ENCODE data around the gene UBA7.
"Not testable (repeated sequence)": the region's sequence is repeated elsewhere in the genome, so short reads cannot be mapped to it uniquely, and the experiment has no call there.

Gene UBA7, protein sequence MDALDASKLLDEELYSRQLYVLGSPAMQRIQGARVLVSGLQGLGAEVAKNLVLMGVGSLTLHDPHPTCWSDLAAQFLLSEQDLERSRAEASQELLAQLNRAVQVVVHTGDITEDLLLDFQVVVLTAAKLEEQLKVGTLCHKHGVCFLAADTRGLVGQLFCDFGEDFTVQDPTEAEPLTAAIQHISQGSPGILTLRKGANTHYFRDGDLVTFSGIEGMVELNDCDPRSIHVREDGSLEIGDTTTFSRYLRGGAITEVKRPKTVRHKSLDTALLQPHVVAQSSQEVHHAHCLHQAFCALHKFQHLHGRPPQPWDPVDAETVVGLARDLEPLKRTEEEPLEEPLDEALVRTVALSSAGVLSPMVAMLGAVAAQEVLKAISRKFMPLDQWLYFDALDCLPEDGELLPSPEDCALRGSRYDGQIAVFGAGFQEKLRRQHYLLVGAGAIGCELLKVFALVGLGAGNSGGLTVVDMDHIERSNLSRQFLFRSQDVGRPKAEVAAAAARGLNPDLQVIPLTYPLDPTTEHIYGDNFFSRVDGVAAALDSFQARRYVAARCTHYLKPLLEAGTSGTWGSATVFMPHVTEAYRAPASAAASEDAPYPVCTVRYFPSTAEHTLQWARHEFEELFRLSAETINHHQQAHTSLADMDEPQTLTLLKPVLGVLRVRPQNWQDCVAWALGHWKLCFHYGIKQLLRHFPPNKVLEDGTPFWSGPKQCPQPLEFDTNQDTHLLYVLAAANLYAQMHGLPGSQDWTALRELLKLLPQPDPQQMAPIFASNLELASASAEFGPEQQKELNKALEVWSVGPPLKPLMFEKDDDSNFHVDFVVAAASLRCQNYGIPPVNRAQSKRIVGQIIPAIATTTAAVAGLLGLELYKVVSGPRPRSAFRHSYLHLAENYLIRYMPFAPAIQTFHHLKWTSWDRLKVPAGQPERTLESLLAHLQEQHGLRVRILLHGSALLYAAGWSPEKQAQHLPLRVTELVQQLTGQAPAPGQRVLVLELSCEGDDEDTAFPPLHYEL

GRCh38 chr3:49813497-49814174, at the start of gene UBA7:
UBA7 (minus strand) TSS chr3:49813953; CDS start chr3:49813787, 166 bp downstream.
- peak; percentile 9 for DNase-seq (ENCODE audit: low spot score)

DNA sequence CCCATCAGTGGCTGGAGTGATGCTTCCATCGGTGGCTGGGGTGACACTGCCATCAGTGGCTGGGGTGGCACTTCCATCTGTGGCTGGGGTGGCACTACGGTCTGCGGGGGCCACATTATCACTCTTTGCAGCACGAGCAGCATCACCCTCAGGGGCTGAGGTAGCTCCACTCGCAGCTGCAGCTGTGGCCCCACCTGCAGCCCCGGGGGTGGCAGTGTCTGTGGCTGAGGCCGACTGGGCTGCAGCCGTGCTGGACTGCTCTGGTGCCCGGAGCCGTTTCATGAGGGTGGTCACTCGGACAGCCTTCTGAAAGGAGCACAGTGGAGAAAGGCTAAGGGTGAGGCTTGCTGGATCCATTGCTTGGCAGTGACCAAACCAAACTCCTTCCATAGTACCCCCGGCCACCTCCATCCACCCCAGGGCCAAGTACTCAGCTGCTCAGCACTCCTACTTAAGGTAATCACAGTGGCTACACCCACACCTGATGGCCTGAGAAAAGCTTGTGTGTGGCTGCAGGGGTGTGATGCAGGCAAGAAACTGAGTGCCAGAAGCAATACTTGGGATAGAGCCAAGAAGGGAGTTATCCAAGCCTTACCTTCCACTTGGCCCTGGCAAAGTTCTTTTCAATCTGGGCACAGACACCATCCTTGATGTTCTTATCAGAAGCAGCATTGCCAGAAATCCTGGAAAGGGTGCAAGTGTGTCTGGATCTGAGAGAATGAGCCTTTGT, 46.0 kb upstream of the UBA7 start:
- no peak for DNase-seq (ENCODE audit: low spot score)

- peak; percentile 96 for DNase-seq (ENCODE audit: low spot score)
Measured at GRCh38 chr3:49856181-49857005, 42.6 kb upstream of the UBA7 start, which contains the start of gene TRAIP. TRAIP (minus strand) TSS chr3:49856564; CDS start chr3:49856453, 111 bp downstream.

DNA sequence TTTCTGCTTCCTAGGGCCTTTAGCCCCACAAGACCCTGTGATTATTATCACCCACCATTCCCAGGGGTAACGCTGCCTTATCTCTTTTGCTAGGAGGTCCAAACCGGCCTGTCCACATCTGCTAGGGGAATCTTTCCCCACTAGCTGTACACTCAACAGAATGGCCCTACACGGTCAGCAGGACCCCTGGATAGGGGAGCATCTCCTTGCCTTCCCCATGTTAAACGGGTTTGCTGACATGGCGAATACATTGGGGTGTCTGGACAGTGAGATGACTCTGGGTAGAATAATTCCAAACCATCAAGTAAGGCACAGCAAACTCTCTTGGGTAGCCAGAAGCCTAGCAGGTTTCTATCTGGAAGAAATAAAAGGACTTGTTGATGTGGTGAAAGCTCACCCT, 41.9 kb upstream of the UBA7 start:
- DNase-seq (ENCODE audit: low spot score), result no peak

- no peak for DNase-seq (ENCODE audit: low spot score)
Measured at GRCh38 chr3:49845694-49846093, 31.9 kb upstream of the UBA7 start.

GRCh38 chr3:49844464-49845183, 30.9 kb upstream of the UBA7 start:
- no peak for DNase-seq (ENCODE audit: low spot score)

DNA sequence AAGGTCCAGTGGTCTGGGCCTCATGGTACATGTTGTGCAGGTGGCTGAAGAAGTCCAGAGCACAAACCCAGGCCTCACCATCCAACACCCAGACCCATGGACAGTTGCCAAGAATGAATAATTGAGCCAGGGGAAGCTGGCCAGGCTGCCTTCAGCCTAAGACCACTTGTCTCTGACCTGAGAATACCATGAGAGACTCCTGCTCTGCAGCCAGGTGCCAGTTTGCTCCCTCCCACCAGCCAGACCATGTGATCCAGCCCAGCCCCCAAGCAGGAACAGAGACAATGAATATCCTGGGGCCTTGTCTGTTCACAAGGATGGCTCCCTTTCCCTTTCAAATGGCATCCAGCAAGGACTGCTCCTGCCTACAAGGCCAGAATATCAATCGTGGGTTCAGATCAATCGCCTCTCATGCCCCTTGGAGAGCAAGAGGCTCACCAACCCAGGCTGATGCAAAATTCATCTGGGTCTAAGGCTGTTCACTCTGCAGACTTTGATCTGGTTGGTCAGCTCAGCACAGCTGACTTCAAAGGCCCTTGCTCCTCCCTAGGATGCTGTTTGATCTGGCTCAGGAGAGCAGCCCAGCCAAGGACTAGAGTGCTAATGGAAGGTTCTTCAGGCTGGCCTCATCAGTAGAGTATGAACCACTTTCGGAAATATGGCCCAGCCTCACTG, 29.2 kb upstream of the UBA7 start:
- DNase-seq (ENCODE audit: low spot score), result no peak

GRCh38 chr3:49841806-49842205, 28.1 kb upstream of the UBA7 start:
- no peak for DNase-seq (ENCODE audit: low spot score)

DNA sequence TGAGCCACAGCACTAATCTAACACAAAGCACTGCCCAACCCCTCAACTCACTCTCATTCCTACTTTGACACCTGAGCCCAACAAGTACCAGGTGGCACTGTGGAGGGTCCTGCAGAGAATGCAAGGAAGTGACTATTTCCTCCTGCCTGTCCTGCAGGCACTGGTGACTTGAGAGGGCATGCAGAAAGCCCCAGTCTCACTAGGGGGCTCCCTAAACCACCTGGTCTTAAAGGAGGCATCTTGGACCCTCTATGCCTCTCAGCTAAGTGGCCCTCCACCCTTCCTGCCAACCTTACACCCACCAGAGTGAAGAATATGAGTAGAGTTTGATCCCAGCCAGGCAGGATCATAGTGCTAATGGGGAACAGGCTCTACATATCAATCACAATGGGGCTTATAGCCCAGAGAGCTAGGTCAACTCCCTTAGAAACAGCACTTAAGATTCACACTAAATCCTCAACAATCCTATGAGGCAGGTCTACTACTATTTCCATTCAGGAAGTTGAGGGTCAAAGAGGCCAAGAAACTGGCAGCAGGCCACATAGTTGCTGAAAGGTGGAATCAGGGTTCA, 27.5 kb upstream of the UBA7 start:
- DNase-seq (ENCODE audit: low spot score), result peak; percentile 41

GRCh38 chr3:49840388-49840787, 26.6 kb upstream of the UBA7 start:
- no peak for DNase-seq (ENCODE audit: low spot score)

- peak; percentile 89 for DNase-seq (ENCODE audit: low spot score)
Measured at GRCh38 chr3:49839193-49839809, 25.5 kb upstream of the UBA7 start.

DNA sequence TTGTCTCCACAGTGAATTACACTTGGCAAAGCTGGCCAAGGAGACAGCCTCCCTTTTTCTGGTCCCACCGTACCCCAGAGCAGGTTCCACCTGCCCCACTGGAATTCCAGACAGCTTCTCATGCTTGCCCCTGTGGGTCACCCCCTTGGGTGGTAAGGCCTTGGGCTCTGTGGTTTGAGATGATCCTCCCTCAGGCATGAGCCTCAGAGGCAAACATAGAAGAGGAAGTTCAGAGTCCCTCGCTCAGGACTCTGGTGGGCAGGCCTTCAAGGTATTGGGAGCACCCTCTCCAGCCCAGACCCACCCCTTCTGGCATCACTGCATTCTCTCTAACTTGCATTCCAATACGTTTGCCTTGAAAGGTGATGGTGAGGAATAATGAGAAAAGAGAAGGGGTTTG, 17.6 kb upstream of the UBA7 start:
- DNase-seq (ENCODE audit: low spot score), result no peak

- no peak for DNase-seq (ENCODE audit: low spot score)
Measured at GRCh38 chr3:49826016-49826415, 12.3 kb upstream of the UBA7 start.

DNA sequence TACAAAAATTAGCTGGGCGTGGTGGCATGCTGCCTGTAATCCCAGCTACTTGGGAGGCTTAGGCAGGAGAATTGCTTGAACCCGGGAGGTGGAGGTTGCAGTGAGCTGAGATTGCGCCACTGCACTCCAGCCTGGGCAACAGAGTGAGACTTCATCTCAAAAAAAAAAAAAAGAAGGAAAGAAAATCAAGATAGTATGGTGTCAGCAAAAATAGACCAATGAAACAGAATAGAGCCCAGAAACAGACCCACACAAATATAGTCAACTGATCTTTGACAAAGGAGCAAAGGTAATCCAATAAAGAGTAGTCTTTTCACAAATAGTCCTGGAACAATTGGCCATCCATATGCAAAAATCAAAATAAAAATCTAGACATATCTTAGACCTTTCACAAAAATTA, 9.4 kb upstream of the UBA7 start:
- DNase-seq (ENCODE audit: low spot score), result not testable (repeated sequence)

GRCh38 chr3:49812916-49813496, 747 bp downstream of the UBA7 start:
- no peak for DNase-seq (ENCODE audit: low spot score)

- DNase-seq (ENCODE audit: low spot score), result no peak
Measured at GRCh38 chr3:49807431-49808114, 6.2 kb downstream of the UBA7 start.

GRCh38 chr3:49806850-49807249, 6.9 kb downstream of the UBA7 start:
- DNase-seq (ENCODE audit: low spot score), result no peak

Data from cerebellar cortex (tissue), 1 donor.